Heart right ventricle (tissue), 16 donors: ENCODE measurements around the gene KCMF1. TPM values are rescaled to one million over a fixed set of nuclear protein-coding genes. Genes with fewer than 3 reads are reported as not detected.

Experiments
- ATAC-seq, 8 donors: fragments of 200-7000 bp; cut with Tn5 transposase; one replicate each; pipeline ENCODE4 v1.9.1; 2020; ENCODE audit warnings: mild to moderate bottlenecking in 8 of 8, moderate library complexity in 8 of 8, moderate number of reproducible peaks in 1 of 8
- DNase-seq, 2 donors: peaks; one replicate each; pipeline ENCODE4 v3.0.0-alpha.2; 2020
- H3K27ac ChIP-seq, 10 donors: fragments of 200-600 bp; sonication (generic) in 2 of 10; one replicate each; pipeline versions ENCODE4 v1.5.0 to v1.8.0; 2020 to 2022; ENCODE audit warnings: mild to moderate bottlenecking in 3 of 10
- H3K27me3 ChIP-seq, 7 donors: fragments of 200-600 bp; one replicate each; pipeline ENCODE4 v1.8.0; 2021 to 2022; ENCODE audit warnings: mild to moderate bottlenecking in 2 of 7
- H3K36me3 ChIP-seq, 9 donors: fragments of 200-600 bp; sonication (generic) in 1 of 9; one replicate each; pipeline versions ENCODE4 v1.5.0 to v1.8.0; 2020 to 2022; ENCODE audit warnings: mild to moderate bottlenecking in 2 of 9
- H3K4me1 ChIP-seq, 9 donors: fragments of 200-600 bp; sonication (generic) in 1 of 9; one replicate each; pipeline versions ENCODE4 v1.5.0 to v1.8.0; 2020 to 2022; ENCODE audit warnings: mild to moderate bottlenecking in 4 of 9
- H3K4me3 ChIP-seq, 10 donors: fragments of 200-600 bp; sonication (generic) in 2 of 10; one replicate each; pipeline versions ENCODE4 v1.5.0 to v1.8.0; 2020 to 2022; ENCODE audit warnings: mild to moderate bottlenecking in 7 of 10, moderate library complexity in 2 of 10
- H3K9me3 ChIP-seq, 11 donors: fragments of 200-600 bp in 10 of 11; sonication (generic) in 2 of 11; one replicate each; pipeline versions ENCODE4 v1.5.0 to v1.8.0; 2013 to 2022; ENCODE audit warnings: mild to moderate bottlenecking in 2 of 11, control low read depth in 1 of 11, moderate library complexity in 1 of 11
- CTCF ChIP-seq, 9 donors: fragments of 200-600 bp; sonication (generic) in 2 of 9; IDR thresholded peaks; one replicate each; pipeline versions ENCODE4 v1.5.0 to v1.8.0; 2021 to 2022; ENCODE audit warnings: antibody characterized with exemption in 9 of 9, mild to moderate bottlenecking in 5 of 9, moderate library complexity in 1 of 9
- WGBS, 2 donors: extraction: QIAGEN DNeasy Blood & Tissue Kit; methylation state at CpG; one replicate each; pipeline ENCODE4 v1.1.7; 2013; ENCODE audit warnings: inconsistent platforms in 1 of 2; 5-methylcytosine and 5-hydroxymethylcytosine counted together
- intact Hi-C, 10 donors: fragments of 100-400 bp; cut with DNase I; formaldehyde crosslinking; loops; one replicate each; pipeline versions ENCODE4 v1.11.1 to v1.14.2; 2022
- polyA plus RNA-seq, 2 donors: library from polyadenylated mRNA; stranded (reverse); fragments of 200-250 nt; gene quantifications; one replicate each; pipeline ENCODE4 v1.2.3, GENCODE V29; 2013
- total RNA-seq, 10 donors: library from RNA; stranded (reverse); fragmentation: NEBNext Ultra II Directional in 3 of 10; extraction: Animal tissue kit (Norgen Biotek cat#: 25700) in 3 of 10; gene quantifications; one replicate each; pipeline versions ENCODE4 v1.2.1 to v1.2.4, GENCODE V29; 2021 to 2023
- donor health status: Arrhythmogenic right ventricular cardiomyopathy.
- donor health status: ischemic (EF 13 %, LVEDD 7.1; RV severe dilation, severe dysfunction).
- donor health status: healthy with polysubstance abuse.
- donor health status: DM: no; HTN: yes; CAD: no.
- donor health status: DM: no; HTN: no; CAD: no.
- donor health status: ischemic (EF 25% LVEDD 6.9; RV normal size, moderate dysfunction).
- donor health status: ischemic (EF 25% LVEDD 5.7; RV mildly dilated, moderate dysfunction).
- donor health status: healthy.
- donor health status: DM: yes; HTN: yes; CAD: no.
- donor health status: Ischemic cardiomyopathy.
- donor health status: ischemic (EF 35%, LVEDD 5.7; RV mildly dilated, moderate dysfunction).
- donor health status: nonischemic (EF 11% LVEDD 7.7; RV severe dilation, severe dysfunction).
- donor health status: DM: yes; HTN: yes; CAD: no.
- donor health status: PGD.
- donor health status: ischemic (EF 29% LVEDD 5.4; RV normal size, mild dysfunction).
- donor health status: nonischemic (EF 23%, LVEDD 6.1; RV moderate dilation, normal function).

The KCMF1 gene
- total and polyA plus RNA-seq, 12 donors, result 6.9 to 89.5 (median 79.8) TPM

GRCh38 chr2:85022232-85022631 lies 51.3 kb downstream of the KCMF1 start:
- 94 to 96% methylated on average over 5 of the region's 5 CpGs for WGBS, 2 donors
- Histone ChIP-seq H3K27me3 (no peaks in the 10 kb centered on the region), H3K27ac (no peak overlapping the region), H3K36me3 (peaks cover 0 to 13% (median 0%) of the 10 kb centered on the region in 9 donors), H3K4me1 (peaks cover 0 to 37% (median 18%) of the 10 kb centered on the region in 9 donors), H3K4me3 (no peak overlapping the region), H3K9me3 (peaks cover 0 to 5% (median 0%) of the 10 kb centered on the region in 11 donors)
- intact Hi-C loops, result no loop called here
- ATAC-seq, result no peak
- no peak for DNase-seq
- no peak for TF ChIP-seq CTCF (IDR thresholded peaks at IDR 0.05)

- Histone ChIP-seq H3K4me1 (peaks cover 0 to 20% (median 5%) of the 10 kb centered on the region in 9 donors), H3K9me3 (peaks cover 0 to 5% (median 0%) of the 10 kb centered on the region in 11 donors), H3K4me3 (no peak overlapping the region), H3K27ac (no peak overlapping the region), H3K27me3 (no peaks in the 10 kb centered on the region), H3K36me3 (peaks cover 0 to 33% (median 17%) of the 10 kb centered on the region in 9 donors)
- ATAC-seq, result no peak
- intact Hi-C loops, result no loop called here
- 82 to 84% methylated on average over 8 of the region's 8 CpGs for WGBS, 2 donors
- no peak for TF ChIP-seq CTCF (IDR thresholded peaks at IDR 0.05)
- no peak for DNase-seq
Observed at GRCh38 chr2:85024372-85025047, 53.5 kb downstream of the KCMF1 start.

GRCh38 chr2:85032621-85033020 lies 61.7 kb downstream of the KCMF1 start:
- intact Hi-C loops, result no loop called here
- no peaks in the 10 kb centered on the region for H3K9me3 ChIP-seq
- no peak for TF ChIP-seq CTCF (IDR thresholded peaks at IDR 0.05)
- H3K27me3 ChIP-seq, result no peaks in the 10 kb centered on the region
- H3K27ac ChIP-seq, result no peak overlapping the region
- H3K4me1 ChIP-seq, result peaks cover 0 to 6% (median 0%) of the 10 kb centered on the region in 9 donors
- no peak for ATAC-seq
- no peak for DNase-seq
- 98 to 100% methylated on average over 5 of the region's 5 CpGs for WGBS, 2 donors
- peaks cover 0 to 90% (median 35%) of the 10 kb centered on the region in 9 donors for H3K36me3 ChIP-seq
- no peak overlapping the region for H3K4me3 ChIP-seq

GRCh38 chr2:85033388-85033787 lies 62.4 kb downstream of the KCMF1 start:
- Histone ChIP-seq H3K27me3 (no peaks in the 10 kb centered on the region), H3K36me3 (peaks cover 0 to 90% (median 27%) of the 10 kb centered on the region in 9 donors), H3K9me3 (no peaks in the 10 kb centered on the region), H3K27ac (no peak overlapping the region), H3K4me3 (no peak overlapping the region), H3K4me1 (peaks cover 0 to 6% (median 0%) of the 10 kb centered on the region in 9 donors)
- WGBS, 2 donors, result 81 to 83% methylated on average over 2 of the region's 2 CpGs
- TF ChIP-seq CTCF (IDR thresholded peaks at IDR 0.05), result no peak
- ATAC-seq (no peak), DNase-seq (no peak)
- intact Hi-C loops, result no loop called here
